ENCODE measurements around the gene HSPG2. TPM values are rescaled to one million over a fixed set of nuclear protein-coding genes. Genes with fewer than 3 reads are reported as not detected.

Gene HSPG2
- total and polyA plus RNA-seq, 9 of the 15 experiments (the other 6 are each of a cell fraction or from before 2014, with no cell fraction given): 0.14 to 160 (median 15.7) TPM

DNA sequence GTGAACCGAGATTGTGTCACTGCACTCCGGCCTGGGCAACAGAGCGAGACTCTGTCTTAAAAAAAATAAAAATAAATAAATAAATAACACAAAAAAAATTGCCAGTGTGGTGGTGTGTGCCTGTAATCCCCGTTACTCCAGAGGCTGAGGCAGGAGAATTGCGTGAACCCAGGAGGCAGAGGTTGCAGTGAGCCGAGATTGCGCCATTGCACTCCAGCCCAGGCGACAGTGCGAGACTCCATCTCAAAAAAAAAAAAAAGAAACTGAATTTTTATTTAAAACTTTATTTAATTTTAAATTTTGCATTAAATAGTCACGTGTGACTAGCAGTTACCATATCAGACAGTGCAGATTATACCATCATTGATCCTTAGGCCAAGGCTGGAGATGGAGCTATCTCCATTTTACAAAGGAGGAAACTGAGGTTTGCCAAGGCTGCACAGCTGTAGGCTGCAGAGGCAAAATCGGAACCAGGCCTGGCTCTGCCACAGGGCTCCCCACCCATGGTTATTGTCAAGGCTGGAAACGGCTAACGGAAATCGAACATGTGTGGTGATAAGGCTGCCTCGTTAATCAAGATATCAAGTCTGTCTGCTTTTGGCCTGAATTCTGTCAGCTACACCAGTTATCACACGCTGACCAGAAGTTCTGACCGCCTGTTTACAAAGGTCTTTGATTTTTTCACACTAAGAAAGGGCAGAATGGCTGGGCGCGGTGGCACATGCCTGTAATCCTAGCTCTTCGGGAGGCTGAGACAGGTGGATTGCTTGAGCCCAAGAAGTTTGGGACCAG lies 20.5 kb downstream of the HSPG2 start (continued):
- TF ChIP-seq, protein P1, sequence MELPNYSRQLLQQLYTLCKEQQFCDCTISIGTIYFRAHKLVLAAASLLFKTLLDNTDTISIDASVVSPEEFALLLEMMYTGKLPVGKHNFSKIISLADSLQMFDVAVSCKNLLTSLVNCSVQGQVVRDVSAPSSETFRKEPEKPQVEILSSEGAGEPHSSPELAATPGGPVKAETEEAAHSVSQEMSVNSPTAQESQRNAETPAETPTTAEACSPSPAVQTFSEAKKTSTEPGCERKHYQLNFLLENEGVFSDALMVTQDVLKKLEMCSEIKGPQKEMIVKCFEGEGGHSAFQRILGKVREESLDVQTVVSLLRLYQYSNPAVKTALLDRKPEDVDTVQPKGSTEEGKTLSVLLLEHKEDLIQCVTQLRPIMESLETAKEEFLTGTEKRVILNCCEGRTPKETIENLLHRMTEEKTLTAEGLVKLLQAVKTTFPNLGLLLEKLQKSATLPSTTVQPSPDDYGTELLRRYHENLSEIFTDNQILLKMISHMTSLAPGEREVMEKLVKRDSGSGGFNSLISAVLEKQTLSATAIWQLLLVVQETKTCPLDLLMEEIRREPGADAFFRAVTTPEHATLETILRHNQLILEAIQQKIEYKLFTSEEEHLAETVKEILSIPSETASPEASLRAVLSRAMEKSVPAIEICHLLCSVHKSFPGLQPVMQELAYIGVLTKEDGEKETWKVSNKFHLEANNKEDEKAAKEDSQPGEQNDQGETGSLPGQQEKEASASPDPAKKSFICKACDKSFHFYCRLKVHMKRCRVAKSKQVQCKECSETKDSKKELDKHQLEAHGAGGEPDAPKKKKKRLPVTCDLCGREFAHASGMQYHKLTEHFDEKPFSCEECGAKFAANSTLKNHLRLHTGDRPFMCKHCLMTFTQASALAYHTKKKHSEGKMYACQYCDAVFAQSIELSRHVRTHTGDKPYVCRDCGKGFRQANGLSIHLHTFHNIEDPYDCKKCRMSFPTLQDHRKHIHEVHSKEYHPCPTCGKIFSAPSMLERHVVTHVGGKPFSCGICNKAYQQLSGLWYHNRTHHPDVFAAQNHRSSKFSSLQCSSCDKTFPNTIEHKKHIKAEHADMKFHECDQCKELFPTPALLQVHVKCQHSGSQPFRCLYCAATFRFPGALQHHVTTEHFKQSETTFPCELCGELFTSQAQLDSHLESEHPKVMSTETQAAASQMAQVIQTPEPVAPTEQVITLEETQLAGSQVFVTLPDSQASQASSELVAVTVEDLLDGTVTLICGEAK (IDR thresholded peaks at IDR 0.05): peak; percentile 78
- TF ChIP-seq, protein P1 (CRISPR knock-in tag; IDR thresholded peaks at IDR 0.05): peak; percentile 89
- TF ChIP-seq MCM7 (IDR thresholded peaks at IDR 0.05): no peak
- no peak for TF ChIP-seq CBFB (CRISPR knock-in tag; IDR thresholded peaks at IDR 0.05)
- TF ChIP-seq XRCC4 (IDR thresholded peaks at IDR 0.05; ENCODE audit: extremely low read depth, insufficient read depth, insufficient read length): no peak
- no peak for TF ChIP-seq TOE1 (IDR thresholded peaks at IDR 0.05; ENCODE audit: borderline replicate concordance)
- no peak for TF ChIP-seq TOE1 (CRISPR knock-in tag; IDR thresholded peaks at IDR 0.05; ENCODE audit: borderline replicate concordance, low read depth)
- TF ChIP-seq, protein P2, sequence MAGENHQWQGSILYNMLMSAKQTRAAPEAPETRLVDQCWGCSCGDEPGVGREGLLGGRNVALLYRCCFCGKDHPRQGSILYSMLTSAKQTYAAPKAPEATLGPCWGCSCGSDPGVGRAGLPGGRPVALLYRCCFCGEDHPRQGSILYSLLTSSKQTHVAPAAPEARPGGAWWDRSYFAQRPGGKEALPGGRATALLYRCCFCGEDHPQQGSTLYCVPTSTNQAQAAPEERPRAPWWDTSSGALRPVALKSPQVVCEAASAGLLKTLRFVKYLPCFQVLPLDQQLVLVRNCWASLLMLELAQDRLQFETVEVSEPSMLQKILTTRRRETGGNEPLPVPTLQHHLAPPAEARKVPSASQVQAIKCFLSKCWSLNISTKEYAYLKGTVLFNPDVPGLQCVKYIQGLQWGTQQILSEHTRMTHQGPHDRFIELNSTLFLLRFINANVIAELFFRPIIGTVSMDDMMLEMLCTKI (IDR thresholded peaks at IDR 0.05; ENCODE audit: partially characterized antibody): no peak
- no peak for TF ChIP-seq ZC3H4 (CRISPR knock-in tag; IDR thresholded peaks at IDR 0.05; ENCODE audit: borderline replicate concordance)
- TF ChIP-seq, protein P3, sequence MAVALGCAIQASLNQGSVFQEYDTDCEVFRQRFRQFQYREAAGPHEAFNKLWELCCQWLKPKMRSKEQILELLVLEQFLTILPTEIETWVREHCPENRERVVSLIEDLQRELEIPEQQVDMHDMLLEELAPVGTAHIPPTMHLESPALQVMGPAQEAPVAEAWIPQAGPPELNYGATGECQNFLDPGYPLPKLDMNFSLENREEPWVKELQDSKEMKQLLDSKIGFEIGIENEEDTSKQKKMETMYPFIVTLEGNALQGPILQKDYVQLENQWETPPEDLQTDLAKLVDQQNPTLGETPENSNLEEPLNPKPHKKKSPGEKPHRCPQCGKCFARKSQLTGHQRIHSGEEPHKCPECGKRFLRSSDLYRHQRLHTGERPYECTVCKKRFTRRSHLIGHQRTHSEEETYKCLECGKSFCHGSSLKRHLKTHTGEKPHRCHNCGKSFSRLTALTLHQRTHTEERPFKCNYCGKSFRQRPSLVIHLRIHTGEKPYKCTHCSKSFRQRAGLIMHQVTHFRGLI (CRISPR knock-in tag; IDR thresholded peaks at IDR 0.05): no peak
- no peak for TF ChIP-seq POLR2G (IDR thresholded peaks at IDR 0.05; ENCODE audit: low read depth, low read length)
- TF ChIP-seq POLR2AphosphoS2 (IDR thresholded peaks at IDR 0.05; ENCODE audit: low read length): no peak
- no peak for TF ChIP-seq PHF20 (IDR thresholded peaks at IDR 0.05; ENCODE audit: partially characterized antibody)
- TF ChIP-seq, protein P4, sequence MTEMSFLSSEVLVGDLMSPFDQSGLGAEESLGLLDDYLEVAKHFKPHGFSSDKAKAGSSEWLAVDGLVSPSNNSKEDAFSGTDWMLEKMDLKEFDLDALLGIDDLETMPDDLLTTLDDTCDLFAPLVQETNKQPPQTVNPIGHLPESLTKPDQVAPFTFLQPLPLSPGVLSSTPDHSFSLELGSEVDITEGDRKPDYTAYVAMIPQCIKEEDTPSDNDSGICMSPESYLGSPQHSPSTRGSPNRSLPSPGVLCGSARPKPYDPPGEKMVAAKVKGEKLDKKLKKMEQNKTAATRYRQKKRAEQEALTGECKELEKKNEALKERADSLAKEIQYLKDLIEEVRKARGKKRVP (CRISPR knock-in tag; IDR thresholded peaks at IDR 0.05): no peak
- no peak for TF ChIP-seq HSF4 (CRISPR knock-in tag; IDR thresholded peaks at IDR 0.05; ENCODE audit: borderline replicate concordance)
